Measurements from ENCODE around the gene PREPL. TPM values are rescaled to one million over a fixed set of nuclear protein-coding genes. Genes with fewer than 3 reads are reported as not detected.
A peak's percentile ranks its signal among the peaks of the same experiment; 100 is the strongest.
"Not testable (repeated sequence)": the region's sequence is repeated elsewhere in the genome, so short reads cannot be mapped to it uniquely, and the experiment has no call there.

The PREPL gene
- total RNA-seq, 1 experiment from 2014 or later = 53.0 TPM

- no TSS peak for BruUV-seq (replicated peaks)
- POLR2A ChIA-PET = interaction anchor here (1.5 kb wide), 1 partner anchor 10 kb away, joined by 3 read pairs; no protein-coding TSS in a partner anchor
- intact Hi-C loops (cut with micrococcal nuclease) = no loop called here
- H3K9me3 Mint-ChIP-seq (ENCODE audit: unreplicated experiment) = peaks cover 9% of the 10 kb centered on the region
- CTCF ChIA-PET = no interaction called here
- H3K36me3 Mint-ChIP-seq (ENCODE audit: insufficient read depth, unreplicated experiment) = peaks cover 75% of the 10 kb centered on the region
- no peaks in the 10 kb centered on the region for H3K27me3 Mint-ChIP-seq (ENCODE audit: insufficient read depth, unreplicated experiment)
- H3K4me3 Mint-ChIP-seq (ENCODE audit: unreplicated experiment) = no peak overlapping the region
- DNase-seq (ENCODE audit: unreplicated experiment) = no peak
- no peak for TF ChIP-seq CTCF (IDR thresholded peaks at IDR 0.05; ENCODE audit: unreplicated experiment)
- H3K4me1 Mint-ChIP-seq (ENCODE audit: insufficient read depth, unreplicated experiment) = no peaks in the 10 kb centered on the region
- no peak overlapping the region for H3K27ac Mint-ChIP-seq (ENCODE audit: low read depth, unreplicated experiment)
These were observed 46.9 kb downstream of the PREPL start for GRCh38 chr2:44314362-44314761.

GRCh38 chr2:44310287-44310686 lies 51.0 kb downstream of the PREPL start:
- intact Hi-C loops (cut with micrococcal nuclease) = no loop called here
- no peak overlapping the region for H3K4me3 Mint-ChIP-seq (ENCODE audit: unreplicated experiment)
- no TSS peak for BruUV-seq (replicated peaks)
- DNase-seq (ENCODE audit: unreplicated experiment) = no peak
- no peak overlapping the region for H3K27ac Mint-ChIP-seq (ENCODE audit: low read depth, unreplicated experiment)
- POLR2A ChIA-PET = interaction anchor here (1.0 kb wide), 1 partner anchor 14 kb away, joined by 3 read pairs; no protein-coding TSS in a partner anchor
- peaks cover 9% of the 10 kb centered on the region for H3K9me3 Mint-ChIP-seq (ENCODE audit: unreplicated experiment)
- CTCF ChIA-PET = interaction anchor here (1.0 kb wide), 1 partner anchor 30 kb away, joined by 6 read pairs; no protein-coding TSS in a partner anchor
- no peaks in the 10 kb centered on the region for H3K27me3 Mint-ChIP-seq (ENCODE audit: insufficient read depth, unreplicated experiment)
- H3K4me1 Mint-ChIP-seq (ENCODE audit: insufficient read depth, unreplicated experiment) = no peaks in the 10 kb centered on the region
- no peak for TF ChIP-seq CTCF (IDR thresholded peaks at IDR 0.05; ENCODE audit: unreplicated experiment)
- H3K36me3 Mint-ChIP-seq (ENCODE audit: insufficient read depth, unreplicated experiment) = peaks cover 50% of the 10 kb centered on the region

DNA sequence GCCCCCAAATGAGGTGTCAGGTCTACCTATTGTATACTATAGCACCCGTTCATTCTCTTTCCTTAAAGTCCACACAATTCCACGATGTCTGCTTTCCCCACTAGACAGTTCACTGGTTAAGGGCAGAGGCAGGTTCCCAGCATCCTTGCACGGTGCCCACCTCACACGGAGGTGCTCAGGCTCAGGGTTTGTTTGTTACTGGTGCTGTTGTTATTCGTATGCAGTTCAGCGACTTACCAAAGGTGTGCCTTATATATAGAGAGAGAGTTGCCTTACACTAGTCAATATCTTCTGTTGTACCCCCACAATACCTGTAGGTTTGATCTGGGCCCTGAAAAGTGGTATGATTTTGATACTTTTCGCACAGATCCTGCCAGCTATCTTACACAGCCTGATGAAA lies 55.4 kb downstream of the PREPL start:
- peaks cover 13% of the 10 kb centered on the region for H3K36me3 Mint-ChIP-seq (ENCODE audit: insufficient read depth, unreplicated experiment)
- CTCF ChIA-PET = interaction anchor here (1.1 kb wide), 1 partner anchor 9 kb away, joined by 5 read pairs; no protein-coding TSS in a partner anchor
- TSS peak; percentile 6 for BruUV-seq (replicated peaks)
- DNase-seq (ENCODE audit: unreplicated experiment) = no peak
- no peak for TF ChIP-seq CTCF (IDR thresholded peaks at IDR 0.05; ENCODE audit: unreplicated experiment)
- no peak overlapping the region for H3K4me3 Mint-ChIP-seq (ENCODE audit: unreplicated experiment)
- no peaks in the 10 kb centered on the region for H3K4me1 Mint-ChIP-seq (ENCODE audit: insufficient read depth, unreplicated experiment)
- no peaks in the 10 kb centered on the region for H3K27me3 Mint-ChIP-seq (ENCODE audit: insufficient read depth, unreplicated experiment)
- POLR2A ChIA-PET = interaction anchor here (0.6 to 1.7 kb wide), 3 partner anchors 10 to 53 kb away, joined by 3 to 4 read pairs (median 3); no protein-coding TSS in a partner anchor
- H3K27ac Mint-ChIP-seq (ENCODE audit: low read depth, unreplicated experiment) = no peak overlapping the region
- H3K9me3 Mint-ChIP-seq (ENCODE audit: unreplicated experiment) = no peaks in the 10 kb centered on the region
- intact Hi-C loops (cut with micrococcal nuclease) = no loop called here

DNA sequence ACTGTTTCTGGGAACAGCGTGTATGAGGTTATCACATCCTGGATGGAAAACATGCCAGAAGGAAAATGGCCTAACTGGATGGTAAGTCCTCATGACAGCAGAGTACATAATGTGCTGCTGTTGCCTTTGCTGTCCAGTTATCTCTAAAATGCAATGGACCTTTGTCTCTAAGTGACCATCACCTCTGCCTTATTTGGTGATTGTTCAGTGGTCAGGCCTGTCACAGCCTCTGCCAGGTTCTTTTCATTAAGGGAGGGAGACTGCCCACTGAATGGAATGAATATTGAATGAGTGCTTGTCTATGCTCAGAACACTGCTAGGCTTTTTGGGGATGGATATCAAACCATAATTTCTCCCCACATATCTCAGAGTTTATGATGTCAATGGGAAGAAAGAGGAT lies 57.0 kb downstream of the PREPL start:
- BruUV-seq (replicated peaks) = no TSS peak
- no peaks in the 10 kb centered on the region for H3K27me3 Mint-ChIP-seq (ENCODE audit: insufficient read depth, unreplicated experiment)
- H3K36me3 Mint-ChIP-seq (ENCODE audit: insufficient read depth, unreplicated experiment) = peaks cover 6% of the 10 kb centered on the region
- no peak overlapping the region for H3K4me3 Mint-ChIP-seq (ENCODE audit: unreplicated experiment)
- TF ChIP-seq CTCF (IDR thresholded peaks at IDR 0.05; ENCODE audit: unreplicated experiment) = no peak
- no peak for DNase-seq (ENCODE audit: unreplicated experiment)
- H3K4me1 Mint-ChIP-seq (ENCODE audit: insufficient read depth, unreplicated experiment) = no peaks in the 10 kb centered on the region
- ChIA-PET CTCF (interaction anchor here (0.5 to 0.9 kb wide), 2 partner anchors 13 to 388 kb away, joined by 3 to 4 read pairs; no protein-coding TSS in a partner anchor), POLR2A (interaction anchor here (0.5 to 1.0 kb wide), 2 partner anchors 9 to 102 kb away, joined by 3 to 4 read pairs; no protein-coding TSS in a partner anchor)
- intact Hi-C loops (cut with micrococcal nuclease) = no loop called here
- H3K27ac Mint-ChIP-seq (ENCODE audit: low read depth, unreplicated experiment) = no peak overlapping the region
- no peaks in the 10 kb centered on the region for H3K9me3 Mint-ChIP-seq (ENCODE audit: unreplicated experiment)

DNA sequence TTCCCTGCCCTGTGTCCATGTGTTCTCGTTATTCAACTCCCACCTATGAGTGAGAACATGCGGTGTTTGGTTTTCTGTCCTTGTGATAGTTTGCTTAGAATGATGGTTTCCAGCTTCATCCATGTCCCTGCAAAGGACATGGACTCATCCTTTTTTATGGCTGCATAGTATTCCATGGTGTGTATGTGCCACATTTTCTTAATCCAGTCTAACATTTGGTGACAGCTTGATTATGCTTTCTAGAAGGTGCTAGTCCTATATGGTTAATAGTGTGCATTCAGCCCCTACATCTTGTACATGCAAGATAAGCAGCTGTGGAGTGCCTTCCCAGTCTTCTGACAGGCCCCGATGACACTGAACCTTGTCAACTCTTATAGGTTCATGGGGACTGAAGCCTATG lies 57.5 kb downstream of the PREPL start:
- H3K9me3 Mint-ChIP-seq (ENCODE audit: unreplicated experiment); H3K4me1 Mint-ChIP-seq (ENCODE audit: insufficient read depth, unreplicated experiment); DNase-seq (ENCODE audit: unreplicated experiment); H3K27ac Mint-ChIP-seq (ENCODE audit: low read depth, unreplicated experiment); intact Hi-C loops (cut with micrococcal nuclease); H3K27me3 Mint-ChIP-seq (ENCODE audit: insufficient read depth, unreplicated experiment); BruUV-seq (replicated peaks); H3K36me3 Mint-ChIP-seq (ENCODE audit: insufficient read depth, unreplicated experiment); H3K4me3 Mint-ChIP-seq (ENCODE audit: unreplicated experiment): not testable (repeated sequence)
- ChIA-PET CTCF (interaction anchor here (0.9 to 1.2 kb wide), 2 partner anchors 13 to 59 kb away, joined by 4 read pairs; no protein-coding TSS in a partner anchor), POLR2A (interaction anchor here (0.5 kb wide), 1 partner anchor 101 kb away, joined by 3 read pairs; no protein-coding TSS in a partner anchor)
